ENCODE data around the gene TPPP.
"Not testable (repeated sequence)": the region's sequence is repeated elsewhere in the genome, so short reads cannot be mapped to it uniquely, and the experiment has no call there.

DNA sequence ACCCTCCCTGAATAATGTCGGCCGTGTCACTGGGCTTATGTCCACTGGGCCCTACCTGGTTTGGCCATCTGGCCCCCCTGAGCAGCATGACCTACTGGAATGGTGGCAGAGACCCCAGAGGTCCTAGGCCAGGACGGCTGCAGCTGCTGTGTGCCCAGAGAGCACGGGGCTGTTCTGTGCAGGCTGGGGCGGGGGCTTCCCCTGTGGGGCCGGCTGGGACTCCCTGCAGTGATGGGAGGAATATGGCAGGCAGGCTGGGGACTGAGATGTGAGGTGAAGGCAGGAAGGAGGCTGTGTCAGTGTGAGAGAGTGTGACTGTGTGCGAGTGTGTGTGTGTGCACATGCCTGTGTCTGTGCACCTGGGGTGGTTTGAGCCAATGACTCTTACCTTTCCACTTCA lies 36.1 kb upstream of the TPPP start:
- TF ChIP-seq, protein P1, sequence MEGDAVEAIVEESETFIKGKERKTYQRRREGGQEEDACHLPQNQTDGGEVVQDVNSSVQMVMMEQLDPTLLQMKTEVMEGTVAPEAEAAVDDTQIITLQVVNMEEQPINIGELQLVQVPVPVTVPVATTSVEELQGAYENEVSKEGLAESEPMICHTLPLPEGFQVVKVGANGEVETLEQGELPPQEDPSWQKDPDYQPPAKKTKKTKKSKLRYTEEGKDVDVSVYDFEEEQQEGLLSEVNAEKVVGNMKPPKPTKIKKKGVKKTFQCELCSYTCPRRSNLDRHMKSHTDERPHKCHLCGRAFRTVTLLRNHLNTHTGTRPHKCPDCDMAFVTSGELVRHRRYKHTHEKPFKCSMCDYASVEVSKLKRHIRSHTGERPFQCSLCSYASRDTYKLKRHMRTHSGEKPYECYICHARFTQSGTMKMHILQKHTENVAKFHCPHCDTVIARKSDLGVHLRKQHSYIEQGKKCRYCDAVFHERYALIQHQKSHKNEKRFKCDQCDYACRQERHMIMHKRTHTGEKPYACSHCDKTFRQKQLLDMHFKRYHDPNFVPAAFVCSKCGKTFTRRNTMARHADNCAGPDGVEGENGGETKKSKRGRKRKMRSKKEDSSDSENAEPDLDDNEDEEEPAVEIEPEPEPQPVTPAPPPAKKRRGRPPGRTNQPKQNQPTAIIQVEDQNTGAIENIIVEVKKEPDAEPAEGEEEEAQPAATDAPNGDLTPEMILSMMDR (IDR thresholded peaks at IDR 0.05; ENCODE audit: insufficient read depth, low read depth, low read length) = not testable (repeated sequence)
- TF ChIP-seq EZH2 (IDR thresholded peaks at IDR 0.05; ENCODE audit: insufficient read depth, low read length) = not testable (repeated sequence)

Measured in astrocyte (in vitro differentiated cells and primary cell).